Caco-2 (cell line): ENCODE data around the gene MLLT10. TPM values are rescaled to one million over a fixed set of nuclear protein-coding genes. Genes with fewer than 3 reads are reported as not detected.
"Not testable (repeated sequence)": the region's sequence is repeated elsewhere in the genome, so short reads cannot be mapped to it uniquely, and the experiment has no call there.

Source experiments
- BruUV-seq: library from RNA; stranded (reverse); fragments of 400-500 nt; replicated peaks from 2 replicates; lab custom pipeline; 2021; lab: Mats Ljungman, UMichigan
- CTCF ChIA-PET: fragments of 300-600 bp; sonication (Branson Sonifier 250); formaldehyde crosslinking; loops from one replicate; lab custom pipeline; 2022; ENCODE audit warnings: antibody characterized with exemption; lab: Charles Lee
- POLR2A ChIA-PET: fragments of 300-600 bp; sonication (Branson Sonifier 250); formaldehyde crosslinking; loops from one replicate; lab custom pipeline; 2022; ENCODE audit warnings: antibody characterized with exemption; lab: Charles Lee
- DNase-seq, 2 experiments: peaks; one replicate each; pipeline versions ENCODE4 v3.0.0 to v3.0.0-alpha.2; 2020 to 2022
- H3K27me3 ChIP-seq: replicated peaks from 2 replicates; pipeline ENCODE4 v1.6.0; 2011; ENCODE audit warnings: low read length; ENCODE audit not compliant: control insufficient read depth, insufficient read depth
- H3K36me3 ChIP-seq: 2 replicates; pipeline ENCODE4 v1.5.1; 2011; ENCODE audit warnings: low read length; ENCODE audit not compliant: control insufficient read depth, insufficient read depth
- H3K4me1 ChIP-seq: fragments of 250-450 bp; sonication (Bioruptor Pico); 2 replicates; pipeline ENCODE4 v1.5.1; 2020; ENCODE audit warnings: mild to moderate bottlenecking
- H3K4me3 ChIP-seq: 2 replicates; pipeline ENCODE4 v1.5.1; 2011; ENCODE audit warnings: low read depth, mild to moderate bottlenecking, control low read depth, low read length
- H3K9me3 ChIP-seq: fragments of 250-450 bp; sonication (Bioruptor Pico); 2 replicates; pipeline ENCODE4 v1.5.1; 2020; ENCODE audit warnings: mild to moderate bottlenecking, moderate library complexity
- H3K27ac Mint-ChIP-seq: one replicate; pipeline ENCODE4 v1.8.0; 2022; ENCODE audit warnings: mixed read lengths; ENCODE audit not compliant: unreplicated experiment
- H3K27me3 Mint-ChIP-seq: one replicate; pipeline ENCODE4 v1.8.0; 2022; ENCODE audit warnings: mixed read lengths; ENCODE audit not compliant: insufficient read depth, unreplicated experiment
- H3K36me3 Mint-ChIP-seq: one replicate; pipeline ENCODE4 v1.8.0; 2022; ENCODE audit warnings: mild to moderate bottlenecking, mixed read lengths; ENCODE audit not compliant: insufficient read depth, unreplicated experiment
- H3K4me1 Mint-ChIP-seq: one replicate; pipeline ENCODE4 v1.8.0; 2022; ENCODE audit warnings: low read depth, mixed read lengths; ENCODE audit not compliant: unreplicated experiment
- H3K4me3 Mint-ChIP-seq: one replicate; pipeline ENCODE4 v1.8.0; 2022; ENCODE audit warnings: mild to moderate bottlenecking, moderate library complexity, mixed read lengths; ENCODE audit not compliant: unreplicated experiment
- H3K9me3 Mint-ChIP-seq: one replicate; pipeline ENCODE4 v1.8.0; 2022; ENCODE audit warnings: mixed read lengths; ENCODE audit not compliant: unreplicated experiment
- intact Hi-C: fragments of 100-400 bp; cut with micrococcal nuclease; formaldehyde crosslinking; loops from one replicate; pipeline ENCODE4 v1.10.0; 2022; ENCODE audit not compliant: unreplicated experiment
- total RNA-seq: library from RNA; stranded (reverse); gene quantifications from 2 replicates; pipeline ENCODE4 v1.2.3, GENCODE V29; 2022
- TF ChIP-seq, protein P1 (sequence below), 2 experiments: fragments of 200-600 bp in 1 of 2; IDR thresholded peaks; 1 replicate in 1 of 2; 2 replicates in 1 of 2; pipeline versions ENCODE4 v1.5.1 to v1.8.0; 2011 to 2022; ENCODE audit warnings: antibody characterized with exemption in 1 of 2, control low read depth in 1 of 2, inconsistent platforms in 1 of 2, low read depth in 1 of 2, low read length in 1 of 2, mild to moderate bottlenecking in 1 of 2, moderate library complexity in 1 of 2; ENCODE audit not compliant: insufficient read depth in 1 of 2, severe bottlenecking in 1 of 2, unreplicated experiment in 1 of 2

MLLT10 gene
- total RNA-seq, 1 experiment from 2014 or later = 84.3 TPM

- TF ChIP-seq, protein P1, sequence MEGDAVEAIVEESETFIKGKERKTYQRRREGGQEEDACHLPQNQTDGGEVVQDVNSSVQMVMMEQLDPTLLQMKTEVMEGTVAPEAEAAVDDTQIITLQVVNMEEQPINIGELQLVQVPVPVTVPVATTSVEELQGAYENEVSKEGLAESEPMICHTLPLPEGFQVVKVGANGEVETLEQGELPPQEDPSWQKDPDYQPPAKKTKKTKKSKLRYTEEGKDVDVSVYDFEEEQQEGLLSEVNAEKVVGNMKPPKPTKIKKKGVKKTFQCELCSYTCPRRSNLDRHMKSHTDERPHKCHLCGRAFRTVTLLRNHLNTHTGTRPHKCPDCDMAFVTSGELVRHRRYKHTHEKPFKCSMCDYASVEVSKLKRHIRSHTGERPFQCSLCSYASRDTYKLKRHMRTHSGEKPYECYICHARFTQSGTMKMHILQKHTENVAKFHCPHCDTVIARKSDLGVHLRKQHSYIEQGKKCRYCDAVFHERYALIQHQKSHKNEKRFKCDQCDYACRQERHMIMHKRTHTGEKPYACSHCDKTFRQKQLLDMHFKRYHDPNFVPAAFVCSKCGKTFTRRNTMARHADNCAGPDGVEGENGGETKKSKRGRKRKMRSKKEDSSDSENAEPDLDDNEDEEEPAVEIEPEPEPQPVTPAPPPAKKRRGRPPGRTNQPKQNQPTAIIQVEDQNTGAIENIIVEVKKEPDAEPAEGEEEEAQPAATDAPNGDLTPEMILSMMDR (IDR thresholded peaks at IDR 0.05; ENCODE audit: insufficient read depth in 1 of 2, low read depth in 1 of 2, low read length in 1 of 2, severe bottlenecking in 1 of 2, unreplicated experiment in 1 of 2) = no peak
- H3K36me3 Mint-ChIP-seq = peaks cover 70% of the 10 kb centered on the region
- H3K27me3 Mint-ChIP-seq = no peaks in the 10 kb centered on the region
- H3K4me3 Mint-ChIP-seq = no peak overlapping the region
- H3K9me3 Mint-ChIP-seq = no peaks in the 10 kb centered on the region
- H3K4me1 Mint-ChIP-seq = peaks cover 30% of the 10 kb centered on the region
- no peak overlapping the region for H3K4me3 ChIP-seq
- H3K36me3 ChIP-seq = no peaks in the 10 kb centered on the region; the same call in 1 of the 2 replicates
- intact Hi-C loops = no loop called here
- H3K27ac Mint-ChIP-seq = peak overlapping the region; percentile 2
- H3K4me1 ChIP-seq = no peaks in the 10 kb centered on the region; the same call in 1 of the 2 replicates
- POLR2A ChIA-PET = no interaction called here
- no peak for DNase-seq
- CTCF ChIA-PET = no interaction called here
- no peaks in the 10 kb centered on the region for H3K9me3 ChIP-seq
- no peaks in the 10 kb centered on the region for H3K27me3 ChIP-seq
- no TSS peak for BruUV-seq
Observed at GRCh38 chr10:21570761-21571521, 36.9 kb downstream of the MLLT10 start.

- Histone ChIP-seq H3K9me3 (no peaks in the 10 kb centered on the region), H3K36me3 (no peaks in the 10 kb centered on the region; the same call in 1 of the 2 replicates), H3K27me3 (no peaks in the 10 kb centered on the region), H3K4me1 (no peaks in the 10 kb centered on the region; the same call in 1 of the 2 replicates), H3K4me3 (no peak overlapping the region)
- H3K4me1 Mint-ChIP-seq = peaks cover 21% of the 10 kb centered on the region
- POLR2A ChIA-PET = no interaction called here
- peaks cover 69% of the 10 kb centered on the region for H3K36me3 Mint-ChIP-seq
- no peaks in the 10 kb centered on the region for H3K9me3 Mint-ChIP-seq
- intact Hi-C loops = no loop called here
- TF ChIP-seq, protein P1 (IDR thresholded peaks at IDR 0.05; ENCODE audit: insufficient read depth in 1 of 2, low read depth in 1 of 2, low read length in 1 of 2, severe bottlenecking in 1 of 2, unreplicated experiment in 1 of 2) = no peak
- CTCF ChIA-PET = no interaction called here
- no TSS peak for BruUV-seq
- no peaks in the 10 kb centered on the region for H3K27me3 Mint-ChIP-seq
- H3K4me3 Mint-ChIP-seq = no peak overlapping the region
- H3K27ac Mint-ChIP-seq = peak overlapping the region; percentile 21
- DNase-seq = no peak
Observed at GRCh38 chr10:21572578-21572977, 38.5 kb downstream of the MLLT10 start.

DNA sequence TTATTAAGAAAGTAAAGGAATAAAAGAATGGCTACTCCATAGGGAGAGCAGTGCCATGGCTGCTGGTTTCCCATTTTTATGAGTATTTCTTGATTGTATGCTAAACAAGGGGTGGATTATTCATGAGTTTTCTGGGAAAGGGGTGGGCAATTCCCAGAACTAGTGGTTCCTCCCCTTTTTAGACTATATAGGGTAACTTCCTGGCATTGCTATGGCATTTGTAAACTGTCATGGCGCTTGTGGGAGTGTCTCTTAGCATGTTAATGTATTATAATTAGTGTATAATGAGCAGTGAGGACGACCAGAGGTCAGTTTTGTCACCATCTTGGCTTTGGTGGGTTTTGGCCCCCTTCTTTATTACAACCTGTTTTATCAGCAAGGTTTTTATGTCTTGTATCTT, 40.5 kb downstream of the MLLT10 start:
- H3K27ac Mint-ChIP-seq = not testable (repeated sequence)

More for the DNA sequence above, 40.5 kb downstream of the MLLT10 start:
- H3K4me3 Mint-ChIP-seq, H3K9me3 ChIP-seq, H3K4me3 ChIP-seq, CTCF ChIA-PET, H3K9me3 Mint-ChIP-seq, intact Hi-C loops, H3K27me3 ChIP-seq, H3K4me1 ChIP-seq, BruUV-seq, H3K36me3 ChIP-seq, POLR2A ChIA-PET, DNase-seq, H3K27me3 Mint-ChIP-seq: not testable (repeated sequence)
- Mint-ChIP-seq H3K4me1 (peaks cover 27% of the 10 kb centered on the region), H3K36me3 (peaks cover 71% of the 10 kb centered on the region)
